HG03432 (cell line): ENCODE measurements around the gene MRPL20.
"Not testable (repeated sequence)": the region's sequence is repeated elsewhere in the genome, so short reads cannot be mapped to it uniquely, and the experiment has no call there.

Experiments
- ATAC-seq: cut with Tn5 transposase; IDR thresholded peaks from one replicate; pipeline ENCODE4 v1.9.1; 2021; ENCODE audit warnings: mild to moderate bottlenecking, moderate library complexity; ENCODE audit not compliant: unreplicated experiment

Gene MRPL20

GRCh38 chr1:1437904-1438376, 30.8 kb upstream of the MRPL20 start:
- ATAC-seq, result no peak

GRCh38 chr1:1437033-1437903, 30.2 kb upstream of the MRPL20 start:
- no peak for ATAC-seq

GRCh38 chr1:1436630-1437032, 29.5 kb upstream of the MRPL20 start:
- no peak for ATAC-seq

GRCh38 chr1:1435911-1436629, 29.0 kb upstream of the MRPL20 start:
- ATAC-seq, result no peak

GRCh38 chr1:1435106-1435903, 28.2 kb upstream of the MRPL20 start, which contains the start of gene VWA1:
Gene VWA1 (plus strand): TSS chr1:1435690. CDS start chr1:1435749, 59 bp downstream.
- ATAC-seq, result peak; percentile 42

- ATAC-seq, result no peak
These were observed 27.7 kb upstream of the MRPL20 start for GRCh38 chr1:1434824-1435105.

GRCh38 chr1:1434131-1434823, 27.2 kb upstream of the MRPL20 start:
- ATAC-seq, result no peak

- no peak for ATAC-seq
These were observed 26.7 kb upstream of the MRPL20 start for GRCh38 chr1:1433804-1434130.

GRCh38 chr1:1432951-1433803, 26.1 kb upstream of the MRPL20 start:
- no peak for ATAC-seq

GRCh38 chr1:1432274-1432950, 25.3 kb upstream of the MRPL20 start:
- ATAC-seq, result no peak

- no peak for ATAC-seq
These were observed 24.8 kb upstream of the MRPL20 start for GRCh38 chr1:1431845-1432273.

GRCh38 chr1:1430992-1431844, 24.1 kb upstream of the MRPL20 start:
- no peak for ATAC-seq

- ATAC-seq, result no peak
These were observed 23.3 kb upstream of the MRPL20 start for GRCh38 chr1:1430114-1430982.

- no peak for ATAC-seq
These were observed 22.6 kb upstream of the MRPL20 start for GRCh38 chr1:1429671-1430073.

- not testable (repeated sequence) for ATAC-seq
These were observed 21.9 kb upstream of the MRPL20 start for GRCh38 chr1:1428967-1429366.

- no peak for ATAC-seq
These were observed 21.1 kb upstream of the MRPL20 start for GRCh38 chr1:1428174-1428573.

- no peak for ATAC-seq
These were observed 20.7 kb upstream of the MRPL20 start for GRCh38 chr1:1427820-1428148.
